ENCODE results near the gene MIEF1. TPM values are rescaled to one million over a fixed set of nuclear protein-coding genes. Genes with fewer than 3 reads are reported as not detected.

The MIEF1 gene
- total and polyA plus RNA-seq, 2 of the 8 experiments (the other 6 are each of a cell fraction or from before 2014, with no cell fraction given): 16.8 to 32.7 TPM

- Histone ChIP-seq H3K23ac (ENCODE audit: insufficient read length) (no peak overlapping the region), H2BK15ac (ENCODE audit: low read length) (no peak overlapping the region), H3K4me3 (ENCODE audit: extremely low read depth in 1 of 4, insufficient read depth in 2 of 4, low read depth in 3 of 4, low read length in 4 of 4) (no peak overlapping the region), H2AK5ac (ENCODE audit: low read depth, low read length) (no peak overlapping the region), H2BK5ac (ENCODE audit: low read depth, low read length) (no peak overlapping the region), H4K8ac (ENCODE audit: extremely low read depth, insufficient read depth, low read length) (no peak overlapping the region), H2BK20ac (ENCODE audit: low read length) (no peak overlapping the region), H2AFZ (ENCODE audit: low read length) (no peak overlapping the region), H3K18ac (ENCODE audit: extremely low read depth, low read length) (no peak overlapping the region), H3K79me1 (ENCODE audit: low read depth, low read length) (no peaks in the 10 kb centered on the region), H3K9me3 (ENCODE audit: insufficient read depth in 2 of 2, low read depth in 1 of 2, low read length in 1 of 2) (no peaks in the 10 kb centered on the region), H3K14ac (ENCODE audit: insufficient read length) (no peak overlapping the region), H3K27me3 (replicated peaks in 1 of 4; ENCODE audit: control insufficient read depth in 3 of 4, extremely low read depth in 1 of 4, insufficient read depth in 3 of 4, low read length in 3 of 4) (peaks cover 0 to 30% (median 7%) of the 10 kb centered on the region in 4 experiments; a peak in 5 of 7 replicates), H4K20me1 (replicated peaks in 1 of 2; ENCODE audit: control insufficient read depth in 1 of 2, insufficient read depth in 2 of 2, low read length in 2 of 2) (peaks cover 0 to 4% of the 10 kb centered on the region in 2 experiments), H3K36me3 (ENCODE audit: control insufficient read depth in 2 of 4, insufficient read depth in 4 of 4, low read length in 3 of 4) (no peaks in the 10 kb centered on the region), H4K91ac (replicated peaks; ENCODE audit: insufficient read length, low read length) (no peak overlapping the region), H3K4me2 (ENCODE audit: insufficient read depth in 1 of 2, low read depth in 2 of 2, low read length in 2 of 2) (no peak overlapping the region), H3K4ac (replicated peaks; ENCODE audit: insufficient read length, low read depth, low read length) (no peak overlapping the region), H3K79me2 (ENCODE audit: control insufficient read depth in 1 of 2, insufficient read depth in 2 of 2, low read length in 2 of 2) (no peaks in the 10 kb centered on the region), H2BK12ac (ENCODE audit: low read depth, low read length) (no peak overlapping the region), H3K56ac (replicated peaks; ENCODE audit: insufficient read length, low read depth, low read length) (no peak overlapping the region), H3K9ac (replicated peaks in 1 of 4; ENCODE audit: extremely low read depth in 1 of 4, low read depth in 3 of 4, low read length in 3 of 4) (no peak overlapping the region), H3K23me2 (ENCODE audit: low read depth, low read length) (no peaks in the 10 kb centered on the region), H2BK120ac (replicated peaks; ENCODE audit: low read depth, low read length) (no peak overlapping the region), H3K4me1 (replicated peaks in 1 of 4; ENCODE audit: control insufficient read depth in 3 of 4, insufficient read depth in 4 of 4, low read length in 3 of 4) (peaks cover 0 to 6% (median 4%) of the 10 kb centered on the region in 4 experiments; a peak in 4 of 7 replicates), H3K27ac (ENCODE audit: low read depth, low read length) (no peak overlapping the region), H4K5ac (ENCODE audit: insufficient read length, low read depth, low read length) (no peak overlapping the region)
- TF ChIP-seq SP2 (IDR thresholded peaks at IDR 0.05; ENCODE audit: low read length) (no peak), PHF8 (conservative IDR thresholded peaks at IDR 0.05; ENCODE audit: low read depth, low read length) (no peak), NRF1 (IDR thresholded peaks at IDR 0.05; ENCODE audit: low read depth, low read length) (no peak), SP4 (IDR thresholded peaks at IDR 0.05; ENCODE audit: low read length) (no peak), RBBP5 (IDR thresholded peaks at IDR 0.05; ENCODE audit: borderline replicate concordance, low read depth, low read length) (no peak), NANOG (IDR thresholded peaks at IDR 0.05; ENCODE audit: insufficient read depth, low read depth, low read length, poor library complexity, severe bottlenecking) (no peak)
- CTCF ChIA-PET (ENCODE audit: partially characterized antibody): interaction anchor here (0.6 to 19.7 kb wide), 38 partner anchors 9 to 497 kb away, joined by 3 to 361 read pairs (median 4); partner anchors contain the start of genes ATF4, MIEF1, RPS19BP1 and TAB1
- FAIRE-seq (no peak), DNase-seq (ENCODE audit: low read depth in 1 of 2, low spot score in 2 of 2) (no peak)
- 71% methylated on average over 4 of the region's 4 CpGs; no CpG with 5 or more reads in 1 of the 2 experiments for WGBS, 2 experiments (ENCODE audit: extremely low coverage in 1 of 2, insufficient coverage in 1 of 2, insufficient read length in 1 of 2, insufficient replicate concordance in 2 of 2, low coverage in 1 of 2, low lambda C conversion rate in 2 of 2, missing lambda C conversion rate in 1 of 2)
- POLR2A ChIA-PET (ENCODE audit: partially characterized antibody): interaction anchor here (1.7 to 7.0 kb wide), 4 partner anchors 29 to 175 kb away, joined by 3 to 83 read pairs (median 10); partner anchors contain the start of genes ATF4 and RPL3
Measured at GRCh38 chr22:39493759-39494158, 8.3 kb upstream of the MIEF1 start.
